Endothelial cell of umbilical vein (primary cell): ENCODE data around the gene COL16A1.

Source experiments
- EZH2 ChIP-seq: IDR thresholded peaks from 2 replicates; pipeline ENCODE4 v1.6.1; 2012; ENCODE audit warnings: borderline replicate concordance, low read depth, mild to moderate bottlenecking, moderate library complexity, low read length, inconsistent platforms; ENCODE audit not compliant: severe bottlenecking
- FOS ChIP-seq: IDR thresholded peaks from 2 replicates; pipeline ENCODE4 v1.6.1; 2011; ENCODE audit warnings: mild to moderate bottlenecking, low read length, moderate library complexity, borderline replicate concordance; ENCODE audit not compliant: insufficient read depth
- GATA2 ChIP-seq: IDR thresholded peaks from 2 replicates; pipeline ENCODE4 v1.7.0; 2011; ENCODE audit warnings: low read depth, mild to moderate bottlenecking, moderate library complexity, mixed read lengths, low read length; ENCODE audit not compliant: insufficient read length, insufficient read depth
- JUN ChIP-seq: IDR thresholded peaks from 2 replicates; pipeline ENCODE4 v1.6.1; 2011; ENCODE audit warnings: borderline replicate concordance, low read depth; ENCODE audit not compliant: insufficient read length, insufficient read depth
- MYC ChIP-seq: IDR thresholded peaks from one replicate; pipeline ENCODE4 v1.6.1; 2011; ENCODE audit warnings: mild to moderate bottlenecking, low read depth, low read length
- POLR2A ChIP-seq: IDR thresholded peaks from 2 replicates; pipeline ENCODE4 v1.6.1; 2012; ENCODE audit warnings: low read depth, mild to moderate bottlenecking, control low read depth, low read length
- POLR2AphosphoS5 ChIP-seq: IDR thresholded peaks from 2 replicates; pipeline ENCODE4 v1.6.1; 2012; ENCODE audit warnings: low read depth, mild to moderate bottlenecking, control low read depth, low read length, moderate library complexity; ENCODE audit not compliant: insufficient read depth
- TF ChIP-seq, protein P1 (sequence below), 2 donors: IDR thresholded peaks; 1 replicate in 1 of 2; 2 replicates in 1 of 2; pipeline ENCODE4 v1.5.1; 2011; ENCODE audit warnings: low read length in 2 of 2, mild to moderate bottlenecking in 2 of 2, moderate library complexity in 2 of 2, control low read depth in 1 of 2, inconsistent platforms in 1 of 2, low read depth in 1 of 2; ENCODE audit not compliant: insufficient read depth in 1 of 2; ENCODE audit errors: extremely low read depth in 1 of 2
- TF ChIP-seq, protein P2 (sequence below): IDR thresholded peaks from 2 replicates; pipeline ENCODE4 v1.6.1; 2011; ENCODE audit not compliant: insufficient read depth, insufficient read length

DNA sequence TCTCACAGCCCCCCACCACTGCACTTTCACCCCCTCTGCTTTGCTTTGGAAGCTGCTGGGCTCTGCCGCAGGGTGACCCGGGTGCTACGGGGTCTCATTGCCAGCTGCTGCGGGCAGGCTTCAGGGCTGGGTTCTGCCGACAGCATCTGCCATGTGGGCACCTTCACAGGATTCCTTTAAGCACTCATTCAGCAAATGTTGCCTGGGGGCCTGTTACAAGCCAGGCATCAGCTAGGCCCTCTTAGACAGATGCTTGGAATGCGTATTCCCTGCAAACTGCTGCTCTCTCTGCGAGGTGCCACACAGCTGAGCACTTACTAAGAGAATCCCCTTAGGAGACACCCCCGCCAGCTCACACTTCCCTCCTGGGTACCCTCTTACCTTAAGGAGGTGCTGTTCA is 29.2 kb downstream of the COL16A1 start:
- TF ChIP-seq, protein P1, sequence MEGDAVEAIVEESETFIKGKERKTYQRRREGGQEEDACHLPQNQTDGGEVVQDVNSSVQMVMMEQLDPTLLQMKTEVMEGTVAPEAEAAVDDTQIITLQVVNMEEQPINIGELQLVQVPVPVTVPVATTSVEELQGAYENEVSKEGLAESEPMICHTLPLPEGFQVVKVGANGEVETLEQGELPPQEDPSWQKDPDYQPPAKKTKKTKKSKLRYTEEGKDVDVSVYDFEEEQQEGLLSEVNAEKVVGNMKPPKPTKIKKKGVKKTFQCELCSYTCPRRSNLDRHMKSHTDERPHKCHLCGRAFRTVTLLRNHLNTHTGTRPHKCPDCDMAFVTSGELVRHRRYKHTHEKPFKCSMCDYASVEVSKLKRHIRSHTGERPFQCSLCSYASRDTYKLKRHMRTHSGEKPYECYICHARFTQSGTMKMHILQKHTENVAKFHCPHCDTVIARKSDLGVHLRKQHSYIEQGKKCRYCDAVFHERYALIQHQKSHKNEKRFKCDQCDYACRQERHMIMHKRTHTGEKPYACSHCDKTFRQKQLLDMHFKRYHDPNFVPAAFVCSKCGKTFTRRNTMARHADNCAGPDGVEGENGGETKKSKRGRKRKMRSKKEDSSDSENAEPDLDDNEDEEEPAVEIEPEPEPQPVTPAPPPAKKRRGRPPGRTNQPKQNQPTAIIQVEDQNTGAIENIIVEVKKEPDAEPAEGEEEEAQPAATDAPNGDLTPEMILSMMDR (IDR thresholded peaks at IDR 0.05; ENCODE audit: extremely low read depth in 1 of 2, insufficient read depth in 1 of 2, low read depth in 1 of 2, low read length in 2 of 2) = no peak
- TF ChIP-seq FOS (no peak), JUN (no peak), POLR2A (no peak), EZH2 (no peak), MYC (no peak), POLR2AphosphoS5 (no peak), GATA2 (no peak)
- TF ChIP-seq, protein P2, sequence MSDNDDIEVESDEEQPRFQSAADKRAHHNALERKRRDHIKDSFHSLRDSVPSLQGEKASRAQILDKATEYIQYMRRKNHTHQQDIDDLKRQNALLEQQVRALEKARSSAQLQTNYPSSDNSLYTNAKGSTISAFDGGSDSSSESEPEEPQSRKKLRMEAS = no peak
